Keratinocyte (primary cell): ENCODE measurements around the gene ERC1. TPM values are rescaled to one million over a fixed set of nuclear protein-coding genes. Genes with fewer than 3 reads are reported as not detected.

Experiments used
- DNase-seq: peaks from one replicate; pipeline ENCODE4 v3.0.0-alpha.2; 2011; ENCODE audit warnings: low read depth, missing footprints, low spot score
- FAIRE-seq: peaks from 2 replicates; lab custom pipeline; 2011; peaks lifted over from hg19 to GRCh38; lab: Jason Lieb, UNC
- H2AFZ ChIP-seq: 2 replicates; pipeline ENCODE4 v1.6.0; 2012; ENCODE audit warnings: low read length, control low read depth, inconsistent platforms; ENCODE audit not compliant: control insufficient read depth
- H3K27ac ChIP-seq: 2 replicates; pipeline ENCODE4 v1.5.1; 2011; ENCODE audit warnings: low read length; ENCODE audit not compliant: control insufficient read depth, insufficient read depth
- H3K27me3 ChIP-seq: 3 replicates; pipeline ENCODE4 v1.6.0; 2011; ENCODE audit warnings: low read length; ENCODE audit not compliant: control insufficient read depth, insufficient read depth; ENCODE audit errors: extremely low read depth
- H3K36me3 ChIP-seq, 2 experiments: 2 replicates in 1 of 2; 3 replicates in 1 of 2; pipeline ENCODE4 v1.5.1; 2011; ENCODE audit warnings: low read length in 2 of 2, mild to moderate bottlenecking in 1 of 2; ENCODE audit not compliant: control insufficient read depth in 2 of 2, insufficient read depth in 2 of 2; ENCODE audit errors: extremely low read depth in 1 of 2
- H3K4me1 ChIP-seq: 3 replicates; pipeline ENCODE4 v1.5.1; 2011; ENCODE audit warnings: low read length; ENCODE audit not compliant: control insufficient read depth, insufficient read depth; ENCODE audit errors: extremely low read depth
- H3K4me2 ChIP-seq: 3 replicates; pipeline ENCODE4 v1.6.0; 2011; ENCODE audit warnings: low read depth, low read length; ENCODE audit not compliant: control insufficient read depth, insufficient read depth; ENCODE audit errors: extremely low read depth
- H3K4me3 ChIP-seq, 3 experiments: fragments of 200-600 bp in 1 of 3; sonication (generic) in 1 of 3; 2 replicates in 2 of 3; 3 replicates in 1 of 3; pipeline ENCODE4 v1.5.1; 2011 to 2016; ENCODE audit warnings: low read length in 3 of 3, mild to moderate bottlenecking in 3 of 3, control low read depth in 2 of 3, inconsistent platforms in 1 of 3, low read depth in 1 of 3, mixed read lengths in 1 of 3, mixed run types in 1 of 3, moderate library complexity in 1 of 3; ENCODE audit not compliant: control insufficient read depth in 2 of 3, insufficient read depth in 2 of 3; ENCODE audit errors: extremely low read depth in 1 of 3
- H3K79me2 ChIP-seq: 2 replicates; pipeline ENCODE4 v1.6.0; 2012; ENCODE audit warnings: low read length; ENCODE audit not compliant: control insufficient read depth, insufficient read depth
- H3K9ac ChIP-seq: 3 replicates; pipeline ENCODE4 v1.6.0; 2011; ENCODE audit warnings: low read length; ENCODE audit not compliant: control insufficient read depth, insufficient read depth; ENCODE audit errors: extremely low read depth
- H3K9me1 ChIP-seq: 3 replicates; pipeline ENCODE4 v1.6.0; 2011; ENCODE audit warnings: low read length; ENCODE audit not compliant: control insufficient read depth, insufficient read depth; ENCODE audit errors: extremely low read depth
- H3K9me3 ChIP-seq: 2 replicates; pipeline ENCODE4 v1.5.1; 2012; ENCODE audit warnings: low read depth, low read length; ENCODE audit not compliant: control insufficient read depth
- H4K20me1 ChIP-seq: 3 replicates; pipeline ENCODE4 v1.6.0; 2011; ENCODE audit warnings: low read length; ENCODE audit not compliant: control insufficient read depth, insufficient read depth; ENCODE audit errors: extremely low read depth
- CTCF ChIP-seq, 3 experiments: IDR thresholded peaks in 1 of 3; conservative IDR thresholded peaks in 1 of 3; optimal IDR thresholded peaks in 1 of 3; 2 replicates in 2 of 3; 3 replicates in 1 of 3; pipeline versions ENCODE3 to v1.5.1; 2011; ENCODE audit warnings: low read length in 3 of 3, mild to moderate bottlenecking in 3 of 3, moderate library complexity in 2 of 3, control low read depth in 1 of 3, inconsistent platforms in 1 of 3; ENCODE audit not compliant: insufficient read depth in 2 of 3; ENCODE audit errors: extremely low read depth in 1 of 3
- EZH2 ChIP-seq: IDR thresholded peaks from one replicate; pipeline ENCODE4 v1.6.1; 2012; ENCODE audit warnings: inconsistent platforms, mild to moderate bottlenecking, low read length, moderate library complexity
- dilution Hi-C: fragments of 300-500 bp; cut with MboI; formaldehyde crosslinking; loops from one replicate; pipeline ENCODE4 v1.7.0; 2020; ENCODE audit warnings: low sequenced_read_pairs; ENCODE audit not compliant: extremely low pct_ligation_motif_present
- polyA plus RNA-seq, 5 experiments: library from polyadenylated mRNA; depleted of rRNA in 3 of 5; stranded (reverse) in 3 of 5; stranded (forward) in 1 of 5; unstranded in 1 of 5; fragments of >200 nt; gene quantifications; 1 replicate in 1 of 5; 2 replicates in 3 of 5; 3 replicates in 1 of 5; pipeline versions ENCODE4 v1.2.1 to v1.2.3, GENCODE V29; 2011 to 2012; ENCODE audit warnings: missing spikeins in 2 of 5, low read depth in 1 of 5, low replicate concordance in 1 of 5

The ERC1 gene
- polyA plus RNA-seq, 1 donor (not counting 4 experiments of a cell fraction or from before 2014, with no cell fraction given), result 16.1 TPM

- Histone ChIP-seq H3K4me1 (no peaks in the 10 kb centered on the region), H3K9me1 (no peaks in the 10 kb centered on the region), H3K27me3 (no peaks in the 10 kb centered on the region), H3K27ac (no peak overlapping the region), H3K9ac (no peak overlapping the region), H3K9me3 (no peaks in the 10 kb centered on the region), H3K4me2 (no peak overlapping the region), H3K4me3 (no peak overlapping the region), H3K79me2 (no peaks in the 10 kb centered on the region), H4K20me1 (no peaks in the 10 kb centered on the region), H2AFZ (no peak overlapping the region), H3K36me3 (peaks cover 2 to 4% of the 10 kb centered on the region in 2 experiments)
- dilution Hi-C loops, result no loop called here
- FAIRE-seq (no peak), DNase-seq (no peak)
- TF ChIP-seq CTCF (optimal IDR thresholded peaks at IDR 0.05 in 1 of 3, IDR thresholded peaks at IDR 0.05 in 1 of 3, conservative IDR thresholded peaks at IDR 0.05 in 1 of 3; ENCODE audit: extremely low read depth in 1 of 3, insufficient read depth in 2 of 3, low read length in 3 of 3), result no peak
- TF ChIP-seq EZH2, result no peak
These were observed 391.8 kb downstream of the ERC1 start for GRCh38 chr12:1382826-1383225.

DNA sequence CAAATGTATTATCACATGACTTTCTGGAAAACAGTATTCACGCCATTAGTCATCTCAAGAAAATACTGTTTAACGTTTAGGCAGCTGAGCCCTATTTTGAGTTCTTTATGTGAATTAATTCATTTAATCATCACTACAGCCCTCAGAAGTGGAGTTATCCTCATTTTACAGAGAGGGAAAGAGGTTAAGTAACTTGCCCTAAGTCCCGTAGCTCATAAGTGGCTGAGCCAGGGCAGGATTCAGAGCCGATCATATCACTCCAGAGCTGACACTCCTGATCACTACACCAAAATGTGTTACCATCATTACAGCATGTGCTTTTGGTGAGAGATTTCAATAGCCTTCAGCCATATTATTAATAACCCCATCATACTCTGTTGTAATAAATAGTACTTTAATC lies 392.7 kb downstream of the ERC1 start:
- dilution Hi-C loops, result no loop called here
- no peaks in the 10 kb centered on the region for H3K9me1 ChIP-seq
- H3K9me3 ChIP-seq, result no peaks in the 10 kb centered on the region
- TF ChIP-seq CTCF (optimal IDR thresholded peaks at IDR 0.05 in 1 of 3, IDR thresholded peaks at IDR 0.05 in 1 of 3, conservative IDR thresholded peaks at IDR 0.05 in 1 of 3; ENCODE audit: extremely low read depth in 1 of 3, insufficient read depth in 2 of 3, low read length in 3 of 3) (no peak), EZH2 (no peak)
- DNase-seq, result no peak
- no peaks in the 10 kb centered on the region for H4K20me1 ChIP-seq
- no peak overlapping the region for H3K27ac ChIP-seq
- no peaks in the 10 kb centered on the region for H3K27me3 ChIP-seq
- no peak overlapping the region for H3K4me2 ChIP-seq
- peaks cover 2 to 4% of the 10 kb centered on the region in 2 experiments for H3K36me3 ChIP-seq
- H3K9ac ChIP-seq, result no peak overlapping the region
- H3K4me3 ChIP-seq, result no peak overlapping the region
- H2AFZ ChIP-seq, result no peak overlapping the region
- no peaks in the 10 kb centered on the region for H3K4me1 ChIP-seq
- H3K79me2 ChIP-seq, result no peaks in the 10 kb centered on the region
- no peak for FAIRE-seq
